Panc1 (cell line): ENCODE measurements around the gene IL17B.

ENCODE experiments used
- CTCF ChIP-seq: fragments of 450-650 bp; IDR thresholded peaks from 2 replicates; pipeline ENCODE4 v1.5.1; 2017; ENCODE audit warnings: mild to moderate bottlenecking
- POLR2AphosphoS5 ChIP-seq: IDR thresholded peaks from 2 replicates; pipeline ENCODE4 v1.6.1; 2012; ENCODE audit warnings: mild to moderate bottlenecking, low read depth, low read length, moderate library complexity
- REST ChIP-seq, 2 experiments: IDR thresholded peaks; 2 replicates each; pipeline ENCODE4 v1.6.1; 2011 to 2012; ENCODE audit warnings: low read depth in 2 of 2, control low read depth in 1 of 2, low read length in 1 of 2, mild to moderate bottlenecking in 1 of 2, moderate library complexity in 1 of 2; ENCODE audit not compliant: insufficient read depth in 1 of 2
- TCF7L2 ChIP-seq: IDR thresholded peaks from 2 replicates; pipeline ENCODE4 v1.6.1; 2011; ENCODE audit warnings: mild to moderate bottlenecking, low read depth, low read length, inconsistent platforms

- TF ChIP-seq POLR2AphosphoS5: no peak
- no peak for TF ChIP-seq CTCF
- no peak for TF ChIP-seq TCF7L2
- TF ChIP-seq REST (IDR thresholded peaks at IDR 0.05; ENCODE audit: insufficient read depth in 1 of 2, low read depth in 2 of 2, low read length in 1 of 2): no peak
Observed at GRCh38 chr5:149324641-149325040, 54.5 kb downstream of the IL17B start.
